ENCODE measurements around the gene MRNIP.
"Not testable (repeated sequence)": the region's sequence is repeated elsewhere in the genome, so short reads cannot be mapped to it uniquely, and the experiment has no call there.

Gene MRNIP

GRCh38 chr5:179887095-179887494 lies 28.5 kb upstream of the MRNIP start:
- no peak for DNase-seq

GRCh38 chr5:179886190-179886911 lies 27.7 kb upstream of the MRNIP start:
- no peak for DNase-seq

- DNase-seq = no peak
Measured at GRCh38 chr5:179885491-179886090, 27.0 kb upstream of the MRNIP start.

- no peak for DNase-seq
Measured at GRCh38 chr5:179883163-179883562, 24.5 kb upstream of the MRNIP start.

- no peak for DNase-seq
Measured at GRCh38 chr5:179882338-179882737, 23.7 kb upstream of the MRNIP start.

GRCh38 chr5:179880848-179881590 lies 22.4 kb upstream of the MRNIP start:
- no peak for DNase-seq

GRCh38 chr5:179880066-179880650 lies 21.5 kb upstream of the MRNIP start:
- no peak for DNase-seq

GRCh38 chr5:179879690-179880010 lies 21.0 kb upstream of the MRNIP start:
- DNase-seq = no peak

GRCh38 chr5:179879003-179879689 lies 20.5 kb upstream of the MRNIP start:
- DNase-seq = no peak

- no peak for DNase-seq
Measured at GRCh38 chr5:179878222-179879002, 19.8 kb upstream of the MRNIP start.

- DNase-seq = no peak
Measured at GRCh38 chr5:179876610-179876952, 18.0 kb upstream of the MRNIP start.

GRCh38 chr5:179875741-179876609 lies 17.4 kb upstream of the MRNIP start:
- DNase-seq = no peak

GRCh38 chr5:179874536-179875292 lies 16.1 kb upstream of the MRNIP start:
- no peak for DNase-seq

- DNase-seq = no peak
Measured at GRCh38 chr5:179874136-179874535, 15.5 kb upstream of the MRNIP start.

- no peak for DNase-seq
Measured at GRCh38 chr5:179873588-179874110, 15.0 kb upstream of the MRNIP start.

- DNase-seq = no peak
Measured at GRCh38 chr5:179872828-179873575, 14.4 kb upstream of the MRNIP start.

- no peak for DNase-seq
Measured at GRCh38 chr5:179872055-179872827, 13.6 kb upstream of the MRNIP start.

- DNase-seq = not testable (repeated sequence)
Measured at GRCh38 chr5:179871533-179871932, 12.9 kb upstream of the MRNIP start.

GRCh38 chr5:179870952-179871351 lies 12.3 kb upstream of the MRNIP start:
- DNase-seq = no peak
